HepG2 (cell line): ENCODE results near the gene PTGR3. TPM values are rescaled to one million over a fixed set of nuclear protein-coding genes. Genes with fewer than 3 reads are reported as not detected.

Experiments
- ATAC-seq: fragments of 200-7000 bp; cut with Tn5 transposase; 3 replicates; pipeline ENCODE4 v1.9.1; 2020; ENCODE audit warnings: mild to moderate bottlenecking, moderate library complexity
- BruUV-seq: library from RNA; stranded (reverse); fragments of 400-500 nt; replicated peaks from 2 replicates; lab custom pipeline; 2021; lab: Mats Ljungman, UMichigan
- CTCF ChIA-PET: fragments of 300-600 bp; formaldehyde crosslinking; extraction: SDS; loops from one replicate; lab custom pipeline; 2021; ENCODE audit warnings: low total read pairs, inconsistent platforms, low intra/inter-chr PET ratio; lab: Yijun Ruan, JAX
- POLR2A ChIA-PET: fragments of 350-600 bp; sonication (Branson Sonifier 250); formaldehyde crosslinking; loops from one replicate; lab custom pipeline; 2020; ENCODE audit warnings: antibody characterized with exemption, inconsistent platforms; lab: Yijun Ruan, JAX
- DNase-seq: peaks from one replicate; pipeline ENCODE4 v3.0.0-alpha.2; 2015; ENCODE audit warnings: low spot score
- FAIRE-seq: peaks from 3 replicates; lab custom pipeline; 2011; peaks lifted over from hg19 to GRCh38; lab: Jason Lieb, UNC
- H2AFZ ChIP-seq: one replicate; pipeline ENCODE4 v1.6.1; 2011; ENCODE audit warnings: low read length, inconsistent platforms
- H3K27ac ChIP-seq: fragments of 300-600 bp; 3 replicates; pipeline ENCODE4 v1.8.0; 2011; ENCODE audit warnings: mixed run types, mild to moderate bottlenecking, mixed read lengths, low read length, inconsistent platforms; ENCODE audit not compliant: insufficient read depth; ENCODE audit errors: extremely low read length
- H3K27me3 ChIP-seq, 2 experiments: fragments of 200-600 bp in 1 of 2; 2 replicates in 1 of 2; 3 replicates in 1 of 2; pipeline versions ENCODE4 v1.6.0 to v1.8.0; 2011; ENCODE audit warnings: low read length in 2 of 2, mild to moderate bottlenecking in 2 of 2, moderate library complexity in 2 of 2, inconsistent platforms in 1 of 2; ENCODE audit not compliant: insufficient read depth in 2 of 2, control insufficient read depth in 1 of 2
- H3K36me3 ChIP-seq, 2 experiments: fragments of 200-600 bp in 1 of 2; replicated peaks in 1 of 2; 2 replicates in 1 of 2; 3 replicates in 1 of 2; pipeline versions ENCODE4 v1.5.1 to v1.8.0; 2011; ENCODE audit warnings: low read length in 2 of 2, inconsistent platforms in 1 of 2; ENCODE audit not compliant: insufficient read depth in 2 of 2, control insufficient read depth in 1 of 2
- H3K4me1 ChIP-seq: 2 replicates; pipeline ENCODE4 v1.5.1; 2012; ENCODE audit warnings: low read length, inconsistent platforms; ENCODE audit not compliant: insufficient read depth
- H3K4me2 ChIP-seq: 2 replicates; pipeline ENCODE4 v1.6.0; 2011; ENCODE audit warnings: low read depth, low read length, inconsistent platforms
- H3K4me3 ChIP-seq, 3 experiments: fragments of 200-600 bp in 1 of 3; sonication (generic), shearing (Covaris generic) in 1 of 3; replicated peaks in 1 of 3; 2 replicates each; pipeline ENCODE4 v1.5.1; 2011 to 2016; ENCODE audit warnings: low read length in 3 of 3, inconsistent platforms in 2 of 3, low read depth in 2 of 3, mild to moderate bottlenecking in 2 of 3, control low read depth in 1 of 3, mixed read lengths in 1 of 3; ENCODE audit not compliant: insufficient read depth in 1 of 3
- H3K79me2 ChIP-seq: one replicate; pipeline ENCODE4 v1.6.1; 2011; ENCODE audit warnings: low read length, inconsistent platforms; ENCODE audit not compliant: insufficient read depth
- H3K9ac ChIP-seq: 2 replicates; pipeline ENCODE4 v1.6.0; 2011; ENCODE audit warnings: mild to moderate bottlenecking, low read depth, low read length, inconsistent platforms; ENCODE audit not compliant: insufficient read depth
- H3K9me3 ChIP-seq: 2 replicates; pipeline ENCODE4 v1.5.1; 2012; ENCODE audit warnings: mild to moderate bottlenecking, low read length
- H4K20me1 ChIP-seq: 2 replicates; pipeline ENCODE4 v1.6.0; 2011; ENCODE audit warnings: inconsistent platforms, mild to moderate bottlenecking, low read length, moderate library complexity; ENCODE audit not compliant: insufficient read depth
- CEBPB ChIP-seq: IDR thresholded peaks from 2 replicates; pipeline ENCODE4 v1.6.1; 2011; ENCODE audit warnings: low read depth, low read length, improper control_type of control experiment, borderline replicate concordance
- CEBPG ChIP-seq: IDR thresholded peaks from 2 replicates; pipeline ENCODE4 v1.6.1; 2016
- DZIP1 ChIP-seq: sonication (generic); formaldehyde crosslinking; IDR thresholded peaks from 2 replicates; pipeline ENCODE4 v1.5.0; 2020; ENCODE audit warnings: mild to moderate bottlenecking, missing genetic modification reagents
- GATAD1 ChIP-seq: IDR thresholded peaks from 2 replicates; pipeline ENCODE4 v1.6.1; 2016; ENCODE audit warnings: missing genetic modification reagents, missing compliant biosample characterization
- MYPOP ChIP-seq: sonication (generic); formaldehyde crosslinking; IDR thresholded peaks from 2 replicates; pipeline ENCODE4 v1.8.1; 2023; ENCODE audit warnings: mild to moderate bottlenecking, moderate library complexity, missing genetic modification reagents
- SOX5 ChIP-seq: IDR thresholded peaks from 2 replicates; pipeline ENCODE4 v1.6.1; 2016; ENCODE audit warnings: borderline replicate concordance
- ZBTB37 ChIP-seq: sonication (generic); formaldehyde crosslinking; IDR thresholded peaks from 2 replicates; pipeline ENCODE4 v1.4.0; 2020; ENCODE audit warnings: mild to moderate bottlenecking, missing genetic modification reagents
- ZNF225 ChIP-seq: sonication (generic); formaldehyde crosslinking; IDR thresholded peaks from 2 replicates; pipeline ENCODE4 v1.4.0; 2020; ENCODE audit warnings: mild to moderate bottlenecking, missing genetic modification reagents
- WGBS: methylation state at CpG from one replicate; pipeline ENCODE4 v1.1.6; 2017; ENCODE audit warnings: low lambda C conversion rate; 5-methylcytosine and 5-hydroxymethylcytosine counted together
- in situ Hi-C: cut with HindIII; loops from 2 replicates; pipeline ENCODE4 v1.10.0; 2017; ENCODE audit warnings: low pct_unique_long_range_greater_than_20kb; ENCODE audit not compliant: extremely low pct_ligation_motif_present
- intact Hi-C: fragments of 100-400 bp; cut with micrococcal nuclease; formaldehyde crosslinking; loops from one replicate; pipeline ENCODE4 v1.10.0; 2022; ENCODE audit not compliant: unreplicated experiment
- polyA plus RNA-seq, 8 experiments: library from polyadenylated mRNA; depleted of rRNA in 3 of 8; stranded (reverse) in 7 of 8; unstranded in 1 of 8; fragments of >200 nt; fragmentation: Illumina TruSeq in 4 of 8; extraction: Trizol in 4 of 8; gene quantifications; 2 replicates each; pipeline versions ENCODE4 v1.2.1 to v1.2.3, GENCODE V29; 2011 to 2016; ENCODE audit warnings: low read depth in 4 of 8, missing spikeins in 1 of 8, mixed read lengths in 1 of 8; ENCODE audit not compliant: insufficient read depth in 1 of 8
- total RNA-seq, 5 experiments: library from RNA; depleted of rRNA; stranded (reverse); fragments of >200 nt; fragmentation: Illumina TruSeq; extraction: Trizol; gene quantifications; 2 replicates each; pipeline ENCODE4 v1.2.3, GENCODE V29; 2016; ENCODE audit warnings: low read depth in 1 of 5

The PTGR3 gene
- total and polyA plus RNA-seq, 2 of the 13 experiments (the other 11 are each of a cell fraction or from before 2014, with no cell fraction given) = 11.5 to 25.3 TPM

GRCh38 chr18:75255094-75255493 lies 46.2 kb upstream of the PTGR3 start (continued):
- TF ChIP-seq DZIP1 (CRISPR knock-in tag) = no peak

GRCh38 chr18:75253784-75254183 lies 44.8 kb upstream of the PTGR3 start:
- H4K20me1 ChIP-seq = no peaks in the 10 kb centered on the region
- ChIA-PET POLR2A (no interaction called here), CTCF (no interaction called here)
- H3K27me3 ChIP-seq = no peaks in the 10 kb centered on the region
- H3K79me2 ChIP-seq = peaks cover 5% of the 10 kb centered on the region
- FAIRE-seq (no peak), DNase-seq (no peak), ATAC-seq (no peak)
- no peaks in the 10 kb centered on the region for H3K36me3 ChIP-seq
- H3K4me1 ChIP-seq = 0 out of 2 replicates have a peak, but pooled peaks cover 10% of the 10 kb centered on the region
- WGBS = 99% methylated on average over 4 of the region's 4 CpGs
- in situ Hi-C loops = no loop called here
- H3K9me3 ChIP-seq = no peaks in the 10 kb centered on the region
- no peak for TF ChIP-seq ZBTB37 (CRISPR knock-in tag)
- peak; percentile 88 for TF ChIP-seq CEBPB
- TF ChIP-seq SOX5 (CRISPR knock-in tag) = no peak
- TF ChIP-seq GATAD1 = no peak
- TF ChIP-seq CEBPG (CRISPR knock-in tag) = peak; percentile 82
- no peak for TF ChIP-seq MYPOP (CRISPR knock-in tag)
- TF ChIP-seq ZNF225 (CRISPR knock-in tag) = no peak
- no peak overlapping the region for H3K4me2 ChIP-seq
- no peak overlapping the region for H3K27ac ChIP-seq
- no TSS peak for BruUV-seq
- no peak overlapping the region for H3K9ac ChIP-seq
- intact Hi-C loops = no loop called here
- H2AFZ ChIP-seq = no peak overlapping the region
- no peak overlapping the region for H3K4me3 ChIP-seq
